Natural killer cell (primary cell): ENCODE measurements around the gene CDNF. TPM values are rescaled to one million over a fixed set of nuclear protein-coding genes. Genes with fewer than 3 reads are reported as not detected.

Source experiments
- ATAC-seq, 3 donors: fragments of 150-1000 bp in 2 of 3; fragments of 200-7000 bp in 1 of 3; cut with Tn5 transposase; 1 replicate in 1 of 3; 2 replicates in 2 of 3; pipeline ENCODE4 v1.10.0; 2021; ENCODE audit warnings: mild to moderate bottlenecking in 2 of 3, moderate library complexity in 2 of 3
- DNase-seq, 2 donors: peaks; one replicate each; pipeline versions ENCODE4 v3.0.0 to v3.0.0-alpha.2; 2013 to 2021; ENCODE audit warnings: mixed read lengths in 1 of 2
- H3K27ac ChIP-seq: one replicate; pipeline ENCODE4 v1.5.1; 2013; ENCODE audit warnings: mild to moderate bottlenecking, low read length
- H3K27me3 ChIP-seq: one replicate; pipeline ENCODE4 v1.6.1; 2013; ENCODE audit warnings: low read length; ENCODE audit not compliant: control insufficient read depth, insufficient read depth
- H3K36me3 ChIP-seq: one replicate; pipeline ENCODE4 v1.6.1; 2013; ENCODE audit warnings: low read length; ENCODE audit not compliant: control insufficient read depth, insufficient read depth
- H3K4me1 ChIP-seq: one replicate; pipeline ENCODE4 v1.6.1; 2013; ENCODE audit warnings: low read length; ENCODE audit not compliant: control insufficient read depth, insufficient read depth
- H3K4me3 ChIP-seq: one replicate; pipeline ENCODE4 v1.5.1; 2013; ENCODE audit warnings: low read length
- H3K9me3 ChIP-seq: one replicate; pipeline ENCODE4 v1.6.1; 2013; ENCODE audit warnings: low read length; ENCODE audit not compliant: control insufficient read depth, insufficient read depth
- H3K27ac Mint-ChIP-seq, 2 donors: one replicate each; pipeline ENCODE4 v1.8.0; 2022; ENCODE audit warnings: mild to moderate bottlenecking in 2 of 2, mixed read lengths in 2 of 2, moderate library complexity in 1 of 2
- H3K27me3 Mint-ChIP-seq, 2 donors: one replicate each; pipeline ENCODE4 v1.8.0; 2022; ENCODE audit warnings: low read depth in 2 of 2, mixed read lengths in 2 of 2
- H3K36me3 Mint-ChIP-seq: one replicate; pipeline ENCODE4 v1.8.0; 2022; ENCODE audit warnings: mixed read lengths
- H3K4me1 Mint-ChIP-seq, 2 donors: one replicate each; pipeline ENCODE4 v1.8.0; 2022; ENCODE audit warnings: mixed read lengths in 2 of 2
- H3K4me3 Mint-ChIP-seq: one replicate; pipeline ENCODE4 v1.8.0; 2022; ENCODE audit warnings: mild to moderate bottlenecking, moderate library complexity, mixed read lengths
- H3K9me3 Mint-ChIP-seq, 2 donors: one replicate each; pipeline ENCODE4 v1.8.0; 2022; ENCODE audit warnings: mixed read lengths in 2 of 2
- WGBS: methylation state at CpG from one replicate; pipeline ENCODE4 v1.1.7; 2013; ENCODE audit warnings: missing lambda C conversion rate; ENCODE audit not compliant: insufficient coverage; 5-methylcytosine and 5-hydroxymethylcytosine counted together
- intact Hi-C: fragments of 100-400 bp; cut with micrococcal nuclease; formaldehyde crosslinking; loops from one replicate; pipeline ENCODE4 v1.14.2; 2022
- total RNA-seq, 4 donors: library from RNA; stranded (reverse); fragments of 120-200 nt in 1 of 4; gene quantifications; one replicate each; pipeline versions ENCODE4 v1.2.3 to v1.2.4, GENCODE V29; 2013 to 2022
- TF ChIP-seq, protein P1 (sequence below): fragments of 200-600 bp; IDR thresholded peaks from one replicate; pipeline ENCODE4 v1.8.0; 2022; ENCODE audit warnings: antibody characterized with exemption

The CDNF gene
- total RNA-seq, 3 donors from 2014 or later (not counting 1 experiment from before 2014, with no cell fraction given): 1.8 to 2.2 (median 1.9) TPM

DNA sequence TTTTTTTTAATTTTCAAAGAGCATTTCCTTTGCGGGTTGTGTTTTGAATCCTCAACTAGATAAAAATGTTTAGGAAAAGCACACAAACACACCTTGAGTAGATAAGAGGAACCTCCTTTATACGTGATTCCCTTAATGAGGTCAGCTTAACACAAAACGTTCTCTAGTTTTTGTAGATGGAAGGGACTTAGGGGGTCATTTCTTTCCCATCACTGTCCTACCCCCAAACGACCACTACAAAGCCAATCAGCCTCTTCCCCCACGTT, 42.0 kb upstream of the CDNF start:
- H3K27ac ChIP-seq: no peak overlapping the region
- no peak for DNase-seq

DNA sequence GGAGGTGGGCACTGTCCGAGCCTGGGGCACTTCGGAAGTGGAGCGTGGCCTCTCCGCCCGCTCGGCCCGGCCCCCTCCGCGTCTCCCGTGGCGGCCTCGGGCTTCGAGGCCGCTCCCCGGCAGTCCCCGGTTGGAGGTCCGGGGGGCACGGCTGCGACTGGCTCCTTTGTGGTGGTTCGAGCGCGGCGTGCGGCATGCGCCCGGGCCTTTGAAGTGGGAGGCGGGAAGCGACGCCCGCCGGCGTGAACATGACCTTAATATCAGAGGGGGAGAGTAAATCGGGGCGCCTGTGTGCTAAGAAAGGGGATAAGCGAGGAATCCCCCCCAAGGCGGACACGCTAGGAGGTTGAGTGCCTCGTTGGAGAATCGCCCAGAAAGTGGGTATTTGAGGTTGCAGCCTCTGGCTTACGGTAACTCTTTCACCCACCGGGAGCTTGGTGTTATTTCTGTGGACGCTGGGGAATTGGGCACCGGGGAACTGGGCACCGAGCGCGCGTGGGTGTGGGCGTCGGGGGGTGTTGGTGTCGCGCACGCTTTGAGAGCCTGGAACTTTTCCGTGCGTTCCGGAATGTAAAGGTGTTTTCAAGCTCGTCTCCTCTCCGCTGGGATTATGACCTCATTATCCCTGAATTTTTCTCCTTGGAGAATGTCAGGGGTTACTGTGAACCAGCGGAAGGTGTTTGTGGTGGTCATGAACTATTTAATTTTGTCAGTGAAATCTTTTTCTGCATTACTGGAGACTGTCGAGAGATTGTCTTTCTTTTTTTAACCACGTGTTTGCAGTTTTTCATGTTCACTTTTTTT, 41.5 kb upstream of the CDNF start:
- Mint-ChIP-seq H3K4me3 (peak overlapping the region; percentile 92), H3K36me3 (no peaks in the 10 kb centered on the region), H3K27ac (peak overlapping the region; percentile 61 to 88), H3K27me3 (no peaks in the 10 kb centered on the region), H3K4me1 (peaks cover 26 to 28% of the 10 kb centered on the region in 2 donors), H3K9me3 (no peaks in the 10 kb centered on the region)
- H3K36me3 ChIP-seq: no peaks in the 10 kb centered on the region
- H3K27ac ChIP-seq: no peak overlapping the region
- ATAC-seq (peak; percentile 1 to 8 (median 5)), DNase-seq (peak; percentile 19 to 57)
- no peaks in the 10 kb centered on the region for H3K27me3 ChIP-seq
- H3K9me3 ChIP-seq: no peaks in the 10 kb centered on the region
- peaks cover 15% of the 10 kb centered on the region for H3K4me1 ChIP-seq
- WGBS: under 1% methylated on average over 60 of the region's 60 CpGs
- TF ChIP-seq, protein P1, sequence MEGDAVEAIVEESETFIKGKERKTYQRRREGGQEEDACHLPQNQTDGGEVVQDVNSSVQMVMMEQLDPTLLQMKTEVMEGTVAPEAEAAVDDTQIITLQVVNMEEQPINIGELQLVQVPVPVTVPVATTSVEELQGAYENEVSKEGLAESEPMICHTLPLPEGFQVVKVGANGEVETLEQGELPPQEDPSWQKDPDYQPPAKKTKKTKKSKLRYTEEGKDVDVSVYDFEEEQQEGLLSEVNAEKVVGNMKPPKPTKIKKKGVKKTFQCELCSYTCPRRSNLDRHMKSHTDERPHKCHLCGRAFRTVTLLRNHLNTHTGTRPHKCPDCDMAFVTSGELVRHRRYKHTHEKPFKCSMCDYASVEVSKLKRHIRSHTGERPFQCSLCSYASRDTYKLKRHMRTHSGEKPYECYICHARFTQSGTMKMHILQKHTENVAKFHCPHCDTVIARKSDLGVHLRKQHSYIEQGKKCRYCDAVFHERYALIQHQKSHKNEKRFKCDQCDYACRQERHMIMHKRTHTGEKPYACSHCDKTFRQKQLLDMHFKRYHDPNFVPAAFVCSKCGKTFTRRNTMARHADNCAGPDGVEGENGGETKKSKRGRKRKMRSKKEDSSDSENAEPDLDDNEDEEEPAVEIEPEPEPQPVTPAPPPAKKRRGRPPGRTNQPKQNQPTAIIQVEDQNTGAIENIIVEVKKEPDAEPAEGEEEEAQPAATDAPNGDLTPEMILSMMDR: no peak
- intact Hi-C loops: loop anchor here (2.0 to 5.0 kb wide), 3 partner anchors 73 to 327 kb away; partner anchors contain the start of genes DCLRE1C and RPP38
- H3K4me3 ChIP-seq: peak overlapping the region; percentile 92

More for the DNA sequence above, 42.0 kb upstream of the CDNF start:
- WGBS: no CpG with 5 or more reads among the region's 5 CpGs
- Mint-ChIP-seq H3K9me3 (no peaks in the 10 kb centered on the region), H3K4me3 (peak overlapping the region; percentile 92), H3K27ac (peak overlapping the region; percentile 61 to 88), H3K27me3 (no peaks in the 10 kb centered on the region), H3K36me3 (no peaks in the 10 kb centered on the region), H3K4me1 (peaks cover 26 to 28% of the 10 kb centered on the region in 2 donors)
- intact Hi-C loops: loop anchor here (2.0 to 5.0 kb wide), 3 partner anchors 72 to 328 kb away; partner anchors contain the start of genes DCLRE1C and RPP38
- H3K36me3 ChIP-seq: no peaks in the 10 kb centered on the region
- TF ChIP-seq, protein P1: no peak
- no peak for ATAC-seq
- peaks cover 15% of the 10 kb centered on the region for H3K4me1 ChIP-seq
- no peak overlapping the region for H3K4me3 ChIP-seq
- no peaks in the 10 kb centered on the region for H3K9me3 ChIP-seq
- no peaks in the 10 kb centered on the region for H3K27me3 ChIP-seq

DNA sequence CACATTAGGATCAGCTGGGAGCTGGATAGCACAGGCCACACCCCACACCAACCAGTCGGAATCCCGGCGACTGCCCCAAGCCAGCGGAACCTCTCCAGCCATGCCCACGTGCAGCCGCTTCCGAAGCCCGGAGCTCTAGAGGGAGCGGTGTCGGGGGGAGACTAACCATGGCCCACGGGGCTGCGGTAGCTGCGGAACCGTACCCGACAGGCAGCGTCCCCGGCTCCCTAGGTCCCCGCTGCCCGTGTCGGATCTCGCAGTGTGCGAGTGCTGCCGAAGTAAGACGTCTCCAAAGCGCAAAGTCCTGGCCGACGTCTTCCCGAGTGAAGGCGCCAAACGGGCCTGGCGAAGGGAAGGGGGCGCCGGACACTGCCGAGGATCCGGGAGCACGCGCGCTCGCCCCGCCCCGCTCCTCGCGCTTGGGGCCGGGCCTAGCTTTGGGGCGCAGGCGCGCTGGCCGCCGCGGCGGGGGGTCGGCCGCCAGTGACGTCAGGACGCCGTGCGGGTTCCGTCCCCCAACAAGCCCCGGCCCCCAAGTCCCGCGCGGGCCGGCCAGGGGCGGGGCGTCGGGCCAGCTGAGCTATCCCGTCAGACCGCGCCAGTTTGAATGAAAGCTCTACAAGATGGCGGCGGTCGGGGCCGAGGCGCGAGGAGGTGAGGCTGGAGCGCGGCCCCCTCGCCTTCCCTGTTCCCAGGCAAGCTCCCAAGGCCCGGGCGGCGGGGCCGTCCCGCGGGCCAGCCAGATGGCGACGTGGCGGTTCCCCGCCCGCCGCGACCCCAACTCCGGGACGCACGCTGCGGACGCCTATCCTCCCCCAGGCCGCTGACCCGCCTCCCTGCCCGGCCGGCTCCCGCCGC, 40.7 kb upstream of the CDNF start, which contains the start of gene SUV39H2:
Gene SUV39H2 (plus strand): TSS at position 601 of the 858 bp plus-strand sequence. CDS start 23 bp downstream, at position 624.
- peak within 1 kb of the TSS; percentile 59 for H3K27ac ChIP-seq
- Mint-ChIP-seq H3K9me3 (no peaks in the 10 kb centered on the region), H3K4me3 (peak within 1 kb of the TSS; percentile 92), H3K36me3 (no peaks in the 10 kb centered on the region), H3K4me1 (peaks cover 26 to 28% of the 10 kb centered on the region in 2 donors), H3K27ac (peak within 1 kb of the TSS; percentile 77 to 88), H3K27me3 (no peaks in the 10 kb centered on the region)
- peaks cover 15% of the 10 kb centered on the region for H3K4me1 ChIP-seq
- peak; percentile 92 to 95 for DNase-seq
- under 1% methylated on average over 102 of the region's 102 CpGs for WGBS
- intact Hi-C loops: loop anchor here (1.0 to 5.0 kb wide), 4 partner anchors 40 to 326 kb away; partner anchors contain the start of genes CDNF, DCLRE1C, HSPA14 and MSANTD7
- H3K9me3 ChIP-seq: no peaks in the 10 kb centered on the region
- H3K27me3 ChIP-seq: no peaks in the 10 kb centered on the region
- H3K4me3 ChIP-seq: peak within 1 kb of the TSS; percentile 92
- TF ChIP-seq, protein P1: no peak
- ATAC-seq: peak; percentile 91 to 98 (median 94)
- no peaks in the 10 kb centered on the region for H3K36me3 ChIP-seq
